GM15510 (cell line): ENCODE measurements around the gene GAS5.

Source experiments
- POLR2A ChIP-seq: IDR thresholded peaks from 3 replicates; pipeline ENCODE4 v1.6.1; 2011; ENCODE audit warnings: borderline replicate concordance; ENCODE audit not compliant: insufficient read length; ENCODE audit errors: extremely low read depth

Gene GAS5

DNA sequence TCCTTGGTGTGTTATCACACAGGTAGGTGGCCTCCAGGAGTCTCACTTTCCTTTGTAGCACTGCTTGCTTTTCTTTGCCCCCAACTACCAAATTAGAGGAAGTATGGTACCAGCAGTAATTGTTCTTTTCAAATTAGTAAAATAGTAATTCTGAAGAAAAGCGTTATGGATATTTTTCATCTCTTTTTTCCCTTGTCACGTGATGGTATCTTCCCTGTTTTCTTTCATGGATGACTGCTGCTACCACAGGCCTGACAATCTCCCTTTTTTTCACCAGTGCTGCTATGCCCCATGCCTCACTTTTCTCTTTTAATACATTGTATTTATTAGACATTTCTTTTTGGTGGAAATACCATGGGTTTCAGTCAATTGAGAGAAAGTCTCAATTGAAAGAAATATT lies 3.7 kb upstream of the GAS5 start:
- TF ChIP-seq POLR2A = no peak

DNA sequence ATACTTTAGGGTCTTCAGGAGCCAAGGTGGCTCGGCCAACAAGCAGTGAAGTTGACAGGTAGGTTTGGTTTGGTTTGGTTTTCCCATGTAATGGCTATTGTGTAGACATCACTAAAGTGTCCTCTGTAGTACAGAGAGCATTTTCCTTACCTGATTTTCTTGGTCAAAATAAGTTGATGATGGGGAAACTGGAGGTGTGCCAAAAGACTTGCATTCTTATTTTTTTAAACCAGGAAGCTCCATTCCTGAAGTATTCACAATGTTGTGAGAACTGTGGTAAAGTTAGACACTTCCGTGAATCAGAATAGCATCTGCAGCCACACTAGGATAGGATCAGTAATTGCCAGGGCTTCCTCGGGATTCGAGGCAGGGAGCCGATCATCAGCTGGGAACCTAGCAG lies 3.3 kb upstream of the GAS5 start:
- no peak for TF ChIP-seq POLR2A

DNA sequence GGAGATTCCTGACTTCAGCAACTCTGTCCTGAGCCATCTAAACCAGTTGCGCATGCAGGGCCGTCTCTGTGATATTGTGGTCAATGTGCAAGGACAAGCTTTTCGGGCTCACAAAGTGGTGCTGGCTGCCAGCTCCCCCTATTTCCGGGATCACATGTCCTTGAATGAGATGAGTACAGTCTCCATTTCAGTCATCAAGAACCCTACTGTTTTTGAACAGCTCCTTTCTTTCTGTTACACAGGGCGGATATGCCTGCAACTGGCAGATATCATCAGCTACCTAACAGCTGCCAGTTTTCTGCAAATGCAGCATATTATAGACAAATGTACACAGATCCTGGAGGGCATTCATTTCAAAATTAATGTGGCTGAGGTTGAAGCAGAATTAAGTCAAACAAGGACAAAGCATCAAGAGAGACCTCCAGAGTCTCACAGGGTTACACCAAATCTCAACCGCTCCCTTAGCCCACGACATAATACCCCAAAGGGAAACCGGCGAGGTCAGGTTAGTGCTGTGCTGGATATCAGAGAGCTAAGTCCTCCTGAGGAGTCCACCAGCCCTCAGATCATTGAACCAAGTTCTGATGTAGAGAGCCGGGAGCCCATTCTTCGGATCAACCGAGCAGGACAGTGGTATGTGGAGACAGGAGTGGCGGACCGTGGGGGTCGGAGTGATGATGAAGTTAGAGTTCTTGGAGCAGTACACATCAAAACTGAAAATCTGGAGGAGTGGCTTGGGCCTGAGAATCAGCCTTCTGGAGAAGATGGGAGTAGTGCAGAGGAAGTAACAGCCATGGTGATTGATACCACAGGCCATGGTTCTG lies 2.7 kb upstream of the GAS5 start:
- TF ChIP-seq POLR2A = peak; percentile 55

DNA sequence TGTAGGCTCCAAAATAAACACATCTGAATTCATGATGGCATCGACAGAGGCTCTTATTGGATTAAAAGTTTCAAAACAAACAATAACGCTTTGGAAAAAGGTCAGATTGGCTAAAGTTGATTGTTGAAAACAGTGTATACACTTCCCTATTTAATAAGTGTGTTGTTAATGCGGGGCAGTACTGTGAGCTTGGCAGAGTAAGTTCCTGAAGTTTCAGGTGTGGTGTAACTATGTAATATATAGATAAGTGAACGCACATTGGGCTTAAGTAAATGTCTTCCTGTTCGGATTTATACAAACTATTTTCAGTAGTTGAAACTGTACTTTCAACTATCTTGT lies 1.2 kb upstream of the GAS5 start:
- TF ChIP-seq POLR2A = no peak

DNA sequence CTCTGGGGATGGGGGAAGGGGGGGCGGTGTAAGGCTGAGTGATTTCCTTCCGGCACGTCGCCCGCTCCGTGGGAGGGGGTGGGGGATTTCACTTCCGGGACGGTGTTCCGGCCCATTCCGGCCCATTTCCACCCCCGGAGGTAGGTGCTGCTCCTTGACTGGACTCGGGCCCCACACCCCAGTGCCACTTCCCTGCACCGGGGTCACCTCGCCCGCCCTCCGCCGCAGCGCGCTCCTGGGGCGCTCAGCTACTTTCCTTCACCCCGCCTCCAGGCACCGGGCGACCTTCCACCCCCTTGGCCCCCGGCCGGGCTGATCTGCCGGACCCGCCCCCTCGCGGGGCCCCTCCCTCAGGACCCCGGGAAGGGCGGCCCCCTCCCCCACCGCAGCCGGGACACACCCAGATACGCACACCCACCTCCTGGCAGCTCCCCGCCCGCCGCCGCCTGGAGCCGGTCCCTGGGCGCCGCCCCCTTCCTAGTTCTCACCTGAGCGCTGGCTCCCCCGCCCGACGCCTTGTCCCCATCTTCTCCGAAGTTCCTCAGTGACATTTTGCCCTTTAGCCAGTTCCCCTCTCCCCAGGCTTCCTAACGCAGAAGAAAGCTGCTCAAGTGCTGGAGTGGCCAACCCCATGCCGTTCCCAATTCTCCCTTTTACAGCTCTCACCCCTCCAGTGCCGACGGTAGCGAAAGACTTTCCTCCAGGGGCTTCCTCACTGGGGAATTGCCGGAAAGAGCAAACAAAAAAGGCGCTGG lies 654 bp upstream of the GAS5 start, which contains the start of gene ZBTB37:
Gene ZBTB37, plus strand, starts transcription at position 115 of the 755 bp plus-strand sequence. CDS start 1,846 bp downstream, outside the sequence.
- TF ChIP-seq POLR2A = no peak

DNA sequence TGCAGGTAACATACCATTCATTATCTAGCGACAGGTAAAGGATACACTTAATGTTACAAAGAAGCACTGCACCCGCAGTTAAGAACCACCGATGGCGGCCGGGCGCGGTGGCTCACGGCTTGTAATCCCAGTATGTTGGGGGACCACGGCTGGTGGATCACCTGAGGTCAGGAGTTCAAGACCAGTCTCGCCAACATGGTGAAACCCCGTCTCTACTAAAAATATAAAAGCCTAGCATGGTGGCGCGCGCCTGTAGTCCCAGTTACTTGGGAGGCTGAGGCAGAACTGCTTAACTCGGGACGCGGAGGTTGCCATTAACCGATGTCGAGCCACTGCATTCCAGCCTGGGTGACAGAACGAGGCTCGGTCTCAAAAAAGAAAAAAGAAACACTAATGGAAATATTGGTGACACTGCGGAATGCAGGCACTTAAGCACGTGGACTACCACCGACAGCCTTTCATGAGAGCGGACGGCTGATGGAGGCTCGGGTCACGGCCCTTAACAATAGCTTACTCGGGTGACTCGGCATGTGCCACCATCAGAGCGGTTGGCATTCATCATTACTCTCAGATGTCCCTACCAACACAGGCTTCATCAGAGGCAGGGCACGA lies 542 bp downstream of the GAS5 start:
- TF ChIP-seq POLR2A = no peak

DNA sequence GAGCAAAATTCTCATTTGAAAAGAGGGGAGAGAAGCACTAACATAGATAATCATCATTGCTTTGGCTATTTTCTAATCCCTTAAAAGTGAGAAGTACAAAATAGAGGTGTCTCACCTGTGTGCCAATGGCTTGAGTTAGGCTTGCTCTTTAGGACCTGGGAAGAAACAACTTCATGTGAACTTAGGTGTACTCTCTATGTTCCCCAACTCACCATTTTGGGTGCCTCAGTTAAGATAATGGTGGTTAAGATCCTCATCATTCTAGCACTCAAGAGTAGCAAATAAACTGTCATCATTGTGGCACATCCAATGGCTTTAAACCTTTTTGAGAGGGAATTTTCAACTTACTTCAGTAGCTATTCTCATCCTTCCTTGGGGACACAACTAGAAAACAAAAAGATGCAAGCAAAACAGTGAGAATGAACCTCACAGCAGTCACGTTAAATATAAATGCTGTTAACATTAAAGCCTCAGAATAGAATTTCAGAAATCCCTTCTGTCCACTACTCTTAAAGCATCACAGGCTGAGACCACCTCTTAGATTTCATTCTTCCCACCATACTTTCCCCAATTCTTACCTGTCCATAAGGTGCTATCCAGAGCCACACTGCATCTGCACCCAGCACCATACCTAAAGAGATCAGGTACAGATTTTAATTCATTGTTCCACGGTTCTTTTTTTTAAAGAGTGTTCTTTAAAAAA lies 1.2 kb downstream of the GAS5 start:
- no peak for TF ChIP-seq POLR2A

DNA sequence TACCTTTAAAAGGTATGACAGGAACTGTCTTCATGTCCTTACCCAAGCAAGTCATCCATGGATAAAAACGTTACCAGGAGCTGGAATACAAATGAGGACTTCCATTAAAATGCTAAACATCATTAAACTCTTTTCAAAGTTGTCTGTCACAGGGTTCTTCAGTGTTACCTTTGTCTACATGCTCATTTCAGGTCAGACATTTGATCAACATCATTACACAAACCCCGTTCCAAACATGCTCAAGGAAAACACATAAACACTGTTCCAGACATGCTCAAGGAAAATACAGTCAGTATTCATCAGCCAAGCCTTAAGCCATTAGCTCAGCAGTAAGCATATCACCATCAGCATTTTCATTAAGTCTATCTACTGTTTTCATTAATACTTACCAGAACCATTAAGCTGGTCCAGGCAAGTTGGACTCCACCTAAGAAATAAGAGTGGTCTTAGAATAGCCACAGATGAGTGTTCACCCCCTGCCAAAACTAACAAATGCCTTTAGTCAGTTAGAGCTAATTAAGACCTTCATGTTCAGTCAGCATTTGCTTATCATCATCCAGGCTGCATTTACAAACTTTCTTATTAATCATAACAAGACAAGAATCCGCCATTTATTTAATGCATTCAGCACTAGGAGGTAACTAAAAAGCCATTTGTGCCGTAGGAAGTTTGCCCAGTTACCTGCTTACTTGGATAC lies 2.2 kb downstream of the GAS5 start:
- peak; percentile 12 for TF ChIP-seq POLR2A

DNA sequence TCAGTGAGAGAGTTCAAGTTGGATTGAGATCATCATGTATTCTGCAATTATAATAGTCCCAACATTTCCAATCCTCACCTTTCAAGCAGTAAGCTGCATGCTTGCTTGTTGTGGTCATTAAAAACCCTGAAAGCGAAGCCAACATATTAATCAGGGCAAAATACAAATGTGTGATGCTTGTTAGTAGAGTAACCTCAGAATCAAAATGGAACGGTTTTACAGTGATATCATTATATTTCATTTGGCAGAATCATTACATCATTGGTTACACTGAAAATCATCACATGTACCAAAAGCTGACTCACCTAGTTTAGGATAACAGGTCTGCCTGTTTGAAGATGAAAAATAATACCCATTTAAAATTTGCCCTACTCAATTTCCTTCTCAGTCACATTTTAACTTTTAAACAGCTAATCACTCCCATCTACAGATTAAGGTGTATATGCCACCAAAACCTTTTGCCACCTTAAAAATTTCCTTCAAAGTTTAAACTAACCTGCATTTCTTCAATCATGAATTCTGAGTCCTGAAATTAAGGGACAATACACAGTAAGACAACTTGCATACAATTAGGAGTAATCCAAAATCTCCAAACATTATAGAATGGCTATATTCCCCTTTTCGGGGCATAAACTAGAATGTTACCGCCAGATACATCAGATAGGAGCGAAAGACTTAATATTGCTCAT lies 3.5 kb downstream of the GAS5 start:
- TF ChIP-seq POLR2A = no peak

DNA sequence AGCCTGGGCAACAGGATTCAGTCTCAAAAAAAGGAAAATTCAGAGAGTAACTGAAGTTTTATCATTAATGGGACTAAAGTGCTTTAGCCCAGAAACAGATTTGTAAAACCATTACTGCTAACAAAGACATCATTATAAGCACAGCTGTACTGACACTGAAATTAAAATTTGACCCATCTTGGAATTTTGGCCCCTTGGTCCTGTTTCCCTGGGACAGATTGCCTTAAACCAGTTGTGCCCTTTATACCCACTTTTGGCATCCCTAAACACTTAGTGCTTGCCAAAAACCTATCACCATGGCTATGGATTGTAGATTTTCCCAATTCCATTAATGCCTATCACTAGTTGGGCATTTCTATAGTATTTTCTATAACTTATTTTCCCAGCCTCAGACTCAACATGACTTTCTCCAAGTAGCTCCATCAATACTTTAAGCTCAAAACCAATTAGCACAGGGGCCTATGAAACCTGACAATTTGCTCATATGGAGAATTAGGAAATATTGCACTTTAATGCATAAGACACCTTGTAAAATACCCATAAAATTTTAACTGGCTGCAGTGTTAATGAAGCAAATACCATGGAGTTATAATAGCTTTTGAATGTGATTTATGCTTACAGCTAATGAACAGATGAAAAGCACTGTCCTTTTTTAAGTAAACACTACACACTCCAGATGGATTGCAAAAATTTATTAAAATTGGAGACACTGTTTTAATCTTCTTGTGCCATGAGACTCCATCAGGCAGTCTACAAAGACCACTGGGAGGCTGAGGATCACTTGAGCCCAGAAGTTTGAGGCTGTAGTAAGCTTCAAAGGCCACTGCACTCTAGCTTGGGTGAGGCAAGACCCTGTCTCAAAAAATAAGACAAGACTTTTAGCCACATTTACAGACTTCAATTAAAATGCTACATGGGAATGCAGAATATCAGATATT lies 4.3 kb downstream of the GAS5 start:
- no peak for TF ChIP-seq POLR2A

DNA sequence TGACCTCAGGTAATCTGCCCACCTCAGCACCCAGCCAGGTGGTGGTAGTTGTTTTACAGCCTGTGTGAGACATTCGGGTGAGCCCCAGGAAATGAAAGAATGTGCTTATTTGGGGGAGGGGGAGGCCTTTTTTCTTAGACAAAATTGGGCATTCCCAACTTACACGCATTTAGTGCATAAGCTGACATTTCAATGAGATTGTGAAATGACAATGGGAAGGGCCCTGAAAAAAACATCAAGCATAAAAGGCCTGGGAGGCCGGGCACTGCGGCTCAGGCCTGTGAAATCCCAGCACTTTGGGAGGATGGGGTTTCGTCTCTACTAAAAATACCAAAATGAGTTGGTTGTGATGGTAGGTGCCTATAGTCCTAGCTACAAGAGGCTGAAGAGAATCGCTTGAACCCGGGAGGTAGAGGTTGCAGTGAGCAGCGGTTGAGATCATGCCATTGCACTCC lies 5.0 kb downstream of the GAS5 start:
- no peak for TF ChIP-seq POLR2A

DNA sequence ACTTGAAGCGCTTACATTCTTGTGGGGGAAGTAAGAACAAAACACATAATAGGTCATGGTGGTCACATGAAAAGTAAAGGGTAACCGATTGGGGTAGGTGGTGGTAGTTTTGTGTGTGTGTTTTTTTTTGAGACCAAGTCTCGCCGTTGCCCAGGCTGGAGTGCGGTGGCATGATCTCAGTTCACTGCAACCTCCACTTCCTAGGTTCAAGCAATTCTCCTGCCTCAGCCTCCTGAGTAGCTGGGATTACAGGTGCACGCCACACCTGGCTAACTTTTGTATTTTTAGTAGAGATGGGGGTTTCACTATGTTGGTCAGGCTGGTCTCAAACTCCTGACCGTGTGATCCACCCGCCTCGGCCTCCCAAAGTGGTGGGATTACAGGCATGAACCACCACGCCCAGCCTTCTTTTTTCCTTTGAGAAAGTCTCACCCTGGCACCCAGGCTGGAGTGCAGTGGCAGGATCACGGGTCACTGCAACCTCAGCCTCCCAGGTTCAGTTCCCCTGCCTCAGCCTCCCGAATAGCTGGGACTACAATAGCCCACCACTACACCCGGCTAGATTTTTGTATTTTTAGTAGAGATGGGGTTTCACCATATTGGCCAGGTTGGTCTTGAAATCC lies 5.5 kb downstream of the GAS5 start:
- peak; percentile 49 for TF ChIP-seq POLR2A
